GM12878 (cell line): ENCODE data around the gene ANKRD11. TPM values are rescaled to one million over a fixed set of nuclear protein-coding genes. Genes with fewer than 3 reads are reported as not detected.

ENCODE experiments used
- ATAC-seq: fragments of 200-7000 bp; cut with Tn5 transposase; 3 replicates; pipeline ENCODE4 v1.9.1; 2020; ENCODE audit warnings: mild to moderate bottlenecking, moderate library complexity
- BruUV-seq: library from RNA; stranded (reverse); fragments of 400-500 nt; replicated peaks from 2 replicates; lab custom pipeline; 2021; lab: Mats Ljungman, UMichigan
- CTCF ChIA-PET: fragments of 300-600 bp; sonication (Branson Sonifier 250); formaldehyde crosslinking; extraction: SDS; loops from one replicate; lab custom pipeline; 2021; ENCODE audit warnings: inconsistent platforms; lab: Yijun Ruan, JAX
- POLR2A ChIA-PET: fragments of 350-600 bp; formaldehyde crosslinking; extraction: SDS; loops from one replicate; lab custom pipeline; 2021; ENCODE audit warnings: inconsistent platforms; lab: Charles Lee
- RAD21 ChIA-PET: fragments of 300-600 bp; sonication (Branson Sonifier 250); formaldehyde crosslinking; loops from one replicate; lab custom pipeline; 2023; ENCODE audit warnings: antibody characterized with exemption; ENCODE audit not compliant: unreplicated experiment; lab: Charles Lee
- SMC1A ChIA-PET: fragments of 300-600 bp; sonication (Branson Sonifier 250); formaldehyde crosslinking; loops from one replicate; lab custom pipeline; 2023; ENCODE audit not compliant: unreplicated experiment, uncharacterized antibody; lab: Charles Lee
- DNase-seq: peaks from one replicate; pipeline ENCODE4 v3.0.0-alpha.2; 2011; ENCODE audit warnings: low read depth, low spot score
- FAIRE-seq: peaks from 3 replicates; lab custom pipeline; 2011; peaks lifted over from hg19 to GRCh38; lab: Jason Lieb, UNC
- H2AFZ ChIP-seq: 2 replicates; pipeline ENCODE4 v1.6.0; 2011; ENCODE audit warnings: low read depth, low read length, control low read depth; ENCODE audit not compliant: control insufficient read depth
- H3K27ac ChIP-seq: 2 replicates; pipeline ENCODE4 v1.5.1; 2011; ENCODE audit warnings: control low read depth; ENCODE audit not compliant: control insufficient read depth, insufficient read depth
- H3K27me3 ChIP-seq, 2 experiments: replicated peaks in 1 of 2; 2 replicates each; pipeline versions ENCODE4 v1.6.0 to v1.6.1; 2011; ENCODE audit warnings: low read length in 1 of 2; ENCODE audit not compliant: control insufficient read depth in 2 of 2, insufficient read depth in 2 of 2
- H3K36me3 ChIP-seq, 2 experiments: 2 replicates each; pipeline ENCODE4 v1.5.1; 2011; ENCODE audit warnings: low read length in 1 of 2; ENCODE audit not compliant: control insufficient read depth in 2 of 2, insufficient read depth in 2 of 2
- H3K4me1 ChIP-seq: 2 replicates; pipeline ENCODE4 v1.6.1; 2011; ENCODE audit warnings: mild to moderate bottlenecking, low read length, moderate library complexity, mixed read lengths; ENCODE audit not compliant: control insufficient read depth, insufficient read depth
- H3K4me2 ChIP-seq: 2 replicates; pipeline ENCODE4 v1.6.0; 2011; ENCODE audit warnings: control low read depth; ENCODE audit not compliant: control insufficient read depth, insufficient read depth
- H3K4me3 ChIP-seq: fragments of 200-600 bp; sonication (generic); 2 replicates; pipeline ENCODE4 v1.5.1; 2016
- H3K79me2 ChIP-seq: 2 replicates; pipeline ENCODE4 v1.6.0; 2011; ENCODE audit warnings: low read length; ENCODE audit not compliant: control insufficient read depth, insufficient read depth
- H3K9ac ChIP-seq: 2 replicates; pipeline ENCODE4 v1.8.0; 2011; ENCODE audit warnings: low read length, control low read depth, mixed read lengths; ENCODE audit not compliant: control insufficient read depth, insufficient read depth
- H3K9me3 ChIP-seq: replicated peaks from 3 replicates; pipeline ENCODE4 v1.5.1; 2011; ENCODE audit warnings: mild to moderate bottlenecking, low read length; ENCODE audit not compliant: control insufficient read depth, insufficient read depth
- H4K20me1 ChIP-seq: 2 replicates; pipeline ENCODE4 v1.6.0; 2011; ENCODE audit not compliant: control insufficient read depth, insufficient read depth
- RFX5 ChIP-seq: IDR thresholded peaks from 2 replicates; pipeline ENCODE4 v1.6.1; 2011; ENCODE audit warnings: low read depth, low read length, improper control_type of control experiment
- SPI1 ChIP-seq: IDR thresholded peaks from 2 replicates; pipeline ENCODE4 v1.6.1; 2011; ENCODE audit warnings: low read depth, mild to moderate bottlenecking, low read length, moderate library complexity, borderline replicate concordance; ENCODE audit not compliant: insufficient read depth
- TAF1 ChIP-seq: IDR thresholded peaks from 2 replicates; pipeline ENCODE4 v1.6.1; 2011; ENCODE audit warnings: mild to moderate bottlenecking, low read depth, low read length, borderline replicate concordance
- WGBS: methylation state at CpG from one replicate; pipeline ENCODE4 v1.1.6; 2016; ENCODE audit warnings: low lambda C conversion rate; ENCODE audit not compliant: insufficient replicate concordance, insufficient coverage; ENCODE audit errors: missing lambda C conversion rate; 5-methylcytosine and 5-hydroxymethylcytosine counted together
- in situ Hi-C: fragments of 300-500 bp; cut with MboI; formaldehyde crosslinking; loops from 9 replicates; pipeline ENCODE4 v1.14.3; 2018; ENCODE audit warnings: mixed read lengths
- intact Hi-C: fragments of 100-400 bp; cut with micrococcal nuclease; formaldehyde crosslinking; loops from one replicate; pipeline ENCODE4 v1.14.2; 2022; ENCODE audit not compliant: unreplicated experiment
- polyA plus RNA-seq, 11 experiments: library from polyadenylated mRNA; depleted of rRNA in 4 of 11; unstranded in 6 of 11; stranded (reverse) in 5 of 11; fragments of >200 nt; fragmentation: Nextera tagmentation in 4 of 11; fragmentation: Illumina TruSeq in 1 of 11; extraction: Ambion mirVana in 4 of 11; extraction: Trizol in 1 of 11; gene quantifications; 1 replicate in 1 of 11; 2 replicates in 10 of 11; pipeline versions ENCODE4 v1.2.1 to v1.2.3, GENCODE V29; 2011 to 2016; ENCODE audit warnings: inconsistent platforms in 2 of 11, missing spikeins in 2 of 11, low read depth in 1 of 11
- total RNA-seq, 4 experiments: library from RNA; depleted of rRNA in 3 of 4; stranded (reverse); fragments of >200 nt in 3 of 4; fragmentation: Illumina TruSeq in 1 of 4; extraction: Trizol in 1 of 4; gene quantifications; 2 replicates each; pipeline versions ENCODE4 v1.2.1 to v1.2.3, GENCODE V29; 2013 to 2021
- TF ChIP-seq, protein P1 (sequence below): IDR thresholded peaks from 2 replicates; pipeline ENCODE4 v1.6.1; 2011; ENCODE audit warnings: borderline replicate concordance, low read depth, mild to moderate bottlenecking, moderate library complexity, mixed read lengths, low read length; ENCODE audit not compliant: insufficient read depth; ENCODE audit errors: extremely low read length

The ANKRD11 gene
- total and polyA plus RNA-seq, 10 of the 15 experiments (the other 5 are each of a cell fraction or from before 2014, with no cell fraction given), result 5.1 to 103 (median 27.4) TPM

DNA sequence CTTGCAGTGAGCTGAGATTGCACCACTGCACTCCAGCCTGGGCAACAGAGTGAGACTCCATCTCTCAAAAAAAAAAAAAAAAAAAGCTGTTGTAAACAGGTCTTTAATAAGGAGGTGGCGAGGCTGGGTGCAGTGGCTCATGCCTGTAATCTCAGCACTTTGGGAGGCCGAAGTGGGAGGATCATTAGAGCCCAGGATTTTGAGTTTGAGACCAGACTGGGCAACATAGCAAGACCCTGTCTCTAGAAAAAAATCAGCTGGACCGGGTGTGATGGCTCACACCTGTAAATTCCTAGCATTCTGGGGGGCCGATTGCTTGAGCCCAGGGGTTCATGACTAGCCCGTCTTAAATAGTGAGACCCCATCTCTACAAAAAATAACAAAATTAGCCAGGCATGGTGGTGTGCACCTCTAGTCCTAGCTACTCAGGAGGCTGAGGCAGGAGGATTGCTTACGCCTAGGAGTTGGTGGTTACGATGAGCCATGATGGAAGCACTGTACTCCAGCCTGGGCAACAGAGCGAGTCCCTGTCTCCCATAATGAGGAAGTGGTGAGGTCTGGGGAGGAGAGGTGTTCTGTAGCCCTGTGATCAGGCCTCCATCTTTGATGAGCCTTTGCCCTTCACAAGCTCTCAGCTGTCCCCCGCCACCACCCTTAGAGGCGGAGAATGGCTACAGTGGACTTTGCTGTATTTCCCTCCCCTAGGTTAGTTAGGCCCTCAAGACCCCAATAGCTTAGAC is 236.6 kb downstream of the ANKRD11 start:
- no peaks in the 10 kb centered on the region for H3K36me3 ChIP-seq
- intact Hi-C loops, result no loop called here
- ChIA-PET RAD21 (no interaction called here), POLR2A (interaction anchor here (0.6 kb wide), 1 partner anchor 114 kb away, joined by 9 read pairs; no protein-coding TSS in a partner anchor), CTCF (no interaction called here), SMC1A (no interaction called here)
- no peak overlapping the region for H3K9ac ChIP-seq
- H3K27me3 ChIP-seq, result no peaks in the 10 kb centered on the region; a peak in 2 of 4 replicates
- DNase-seq (no peak), FAIRE-seq (no peak), ATAC-seq (no peak)
- H3K4me1 ChIP-seq, result no peaks in the 10 kb centered on the region
- in situ Hi-C loops, result no loop called here
- no TSS peak for BruUV-seq
- TF ChIP-seq SPI1 (peak; percentile 52; the same call in 1 of the 2 replicates), TAF1 (no peak), RFX5 (no peak)
- TF ChIP-seq, protein P1, sequence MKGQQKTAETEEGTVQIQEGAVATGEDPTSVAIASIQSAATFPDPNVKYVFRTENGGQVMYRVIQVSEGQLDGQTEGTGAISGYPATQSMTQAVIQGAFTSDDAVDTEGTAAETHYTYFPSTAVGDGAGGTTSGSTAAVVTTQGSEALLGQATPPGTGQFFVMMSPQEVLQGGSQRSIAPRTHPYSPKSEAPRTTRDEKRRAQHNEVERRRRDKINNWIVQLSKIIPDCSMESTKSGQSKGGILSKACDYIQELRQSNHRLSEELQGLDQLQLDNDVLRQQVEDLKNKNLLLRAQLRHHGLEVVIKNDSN, result no peak
- no peaks in the 10 kb centered on the region for H4K20me1 ChIP-seq
- H3K9me3 ChIP-seq, result peaks cover 4% of the 10 kb centered on the region
- H3K79me2 ChIP-seq, result no peaks in the 10 kb centered on the region
- no peak overlapping the region for H3K27ac ChIP-seq
- no peak overlapping the region for H3K4me2 ChIP-seq
- no peak overlapping the region for H3K4me3 ChIP-seq
- H2AFZ ChIP-seq, result no peak overlapping the region
- WGBS, result 71% methylated on average over 10 of the region's 10 CpGs
